GM12872 (cell line): ENCODE data around the gene SNPH.

ENCODE experiments used
- TF ChIP-seq, protein P1 (sequence below): IDR thresholded peaks from 3 replicates; pipeline ENCODE4 v1.5.1; 2011; ENCODE audit warnings: low read depth, mild to moderate bottlenecking, low read length, moderate library complexity; ENCODE audit not compliant: insufficient read depth

Gene SNPH

DNA sequence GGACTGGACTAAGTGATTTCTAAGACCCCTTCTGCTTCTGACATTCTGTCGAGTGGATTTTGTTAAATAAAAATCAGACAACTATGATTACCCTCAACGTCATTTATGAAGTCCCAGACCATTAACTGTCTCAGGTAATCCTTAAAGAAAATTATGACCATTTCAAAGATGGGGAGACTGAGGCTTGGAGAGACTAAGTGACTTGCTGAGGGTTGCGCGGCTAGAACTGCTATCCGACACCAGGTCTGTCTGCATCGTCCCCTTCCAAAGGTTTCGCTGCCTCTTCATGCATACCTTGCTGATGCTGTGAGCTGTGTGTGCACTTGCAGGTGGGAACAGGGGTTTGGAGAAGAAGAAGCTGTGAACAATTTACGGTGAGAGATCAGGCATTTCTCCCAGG is 3.1 kb downstream of the SNPH start:
- TF ChIP-seq, protein P1, sequence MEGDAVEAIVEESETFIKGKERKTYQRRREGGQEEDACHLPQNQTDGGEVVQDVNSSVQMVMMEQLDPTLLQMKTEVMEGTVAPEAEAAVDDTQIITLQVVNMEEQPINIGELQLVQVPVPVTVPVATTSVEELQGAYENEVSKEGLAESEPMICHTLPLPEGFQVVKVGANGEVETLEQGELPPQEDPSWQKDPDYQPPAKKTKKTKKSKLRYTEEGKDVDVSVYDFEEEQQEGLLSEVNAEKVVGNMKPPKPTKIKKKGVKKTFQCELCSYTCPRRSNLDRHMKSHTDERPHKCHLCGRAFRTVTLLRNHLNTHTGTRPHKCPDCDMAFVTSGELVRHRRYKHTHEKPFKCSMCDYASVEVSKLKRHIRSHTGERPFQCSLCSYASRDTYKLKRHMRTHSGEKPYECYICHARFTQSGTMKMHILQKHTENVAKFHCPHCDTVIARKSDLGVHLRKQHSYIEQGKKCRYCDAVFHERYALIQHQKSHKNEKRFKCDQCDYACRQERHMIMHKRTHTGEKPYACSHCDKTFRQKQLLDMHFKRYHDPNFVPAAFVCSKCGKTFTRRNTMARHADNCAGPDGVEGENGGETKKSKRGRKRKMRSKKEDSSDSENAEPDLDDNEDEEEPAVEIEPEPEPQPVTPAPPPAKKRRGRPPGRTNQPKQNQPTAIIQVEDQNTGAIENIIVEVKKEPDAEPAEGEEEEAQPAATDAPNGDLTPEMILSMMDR, result no peak

DNA sequence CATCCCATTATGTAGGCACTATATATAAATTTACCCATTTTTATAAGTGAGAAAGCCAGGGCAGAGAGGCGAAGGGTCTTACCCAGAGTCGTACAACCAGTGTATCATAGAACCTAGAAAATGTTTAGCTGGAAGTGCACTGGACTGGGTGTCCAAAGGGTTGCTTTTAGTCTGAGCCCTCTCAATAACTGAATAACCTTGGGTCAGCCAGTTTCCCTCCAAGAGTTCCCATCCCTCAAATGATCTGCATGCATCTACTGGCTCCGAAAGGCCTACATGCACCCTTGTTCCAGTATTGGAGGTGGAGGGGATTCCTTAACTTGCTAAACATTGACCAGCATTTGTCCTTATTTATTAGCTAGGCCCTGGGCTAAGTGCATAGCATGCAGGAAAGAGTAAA is 3.8 kb downstream of the SNPH start:
- TF ChIP-seq, protein P1, result no peak

DNA sequence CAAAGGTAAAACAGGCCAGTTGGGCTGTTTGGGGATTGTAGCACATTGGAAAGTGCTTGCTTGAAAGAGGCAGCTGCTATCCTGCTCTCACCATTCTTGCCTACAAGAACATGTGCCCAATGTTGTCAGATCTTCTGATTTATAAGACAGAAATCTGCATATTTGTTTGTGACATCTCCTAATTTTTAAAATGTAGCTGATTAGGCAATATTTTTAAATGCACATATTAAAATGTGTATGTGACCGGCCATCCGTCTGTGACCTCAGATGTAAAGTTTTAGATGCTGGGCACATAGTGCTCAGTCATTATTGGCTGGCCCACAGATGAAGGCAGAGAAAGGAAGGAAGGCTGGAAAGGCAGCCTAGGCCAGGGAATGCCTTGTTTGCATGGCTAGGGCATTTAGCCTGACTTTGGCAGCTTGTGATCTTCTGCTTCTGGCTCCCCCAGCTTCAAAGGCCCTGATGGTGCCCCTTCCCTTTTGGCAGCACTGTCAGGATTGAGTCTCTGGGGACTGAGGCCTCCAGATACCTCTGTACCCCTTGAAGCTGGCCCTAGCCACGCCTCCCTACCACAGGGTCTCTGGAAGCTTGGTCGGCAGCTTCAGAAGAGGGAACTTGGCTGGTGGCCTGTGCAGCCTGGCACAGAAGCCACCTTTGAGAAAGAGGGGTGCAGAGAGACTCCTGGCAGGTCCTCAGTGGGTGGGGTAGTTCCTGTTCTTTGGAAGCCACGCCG is 6.4 kb downstream of the SNPH start:
- TF ChIP-seq, protein P1, result no peak

DNA sequence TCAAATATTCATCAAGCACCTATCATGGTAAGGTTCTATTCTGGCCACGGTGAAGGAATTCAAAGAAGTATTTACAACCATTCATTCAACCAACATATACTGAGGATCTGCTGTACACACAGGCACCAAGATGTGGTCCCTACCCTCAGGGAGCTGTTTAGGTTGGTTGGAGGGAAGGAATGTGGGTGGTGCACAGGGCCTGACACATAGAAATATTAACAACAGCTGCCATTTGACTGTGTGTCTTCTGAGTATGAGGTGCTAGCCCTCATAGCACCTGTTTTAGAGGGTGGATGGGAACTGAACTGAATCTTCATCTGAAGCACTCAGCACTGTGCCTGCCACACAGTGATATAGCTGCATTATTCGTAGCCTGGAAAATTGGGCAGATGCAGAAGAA is 7.3 kb downstream of the SNPH start:
- TF ChIP-seq, protein P1, result no peak

DNA sequence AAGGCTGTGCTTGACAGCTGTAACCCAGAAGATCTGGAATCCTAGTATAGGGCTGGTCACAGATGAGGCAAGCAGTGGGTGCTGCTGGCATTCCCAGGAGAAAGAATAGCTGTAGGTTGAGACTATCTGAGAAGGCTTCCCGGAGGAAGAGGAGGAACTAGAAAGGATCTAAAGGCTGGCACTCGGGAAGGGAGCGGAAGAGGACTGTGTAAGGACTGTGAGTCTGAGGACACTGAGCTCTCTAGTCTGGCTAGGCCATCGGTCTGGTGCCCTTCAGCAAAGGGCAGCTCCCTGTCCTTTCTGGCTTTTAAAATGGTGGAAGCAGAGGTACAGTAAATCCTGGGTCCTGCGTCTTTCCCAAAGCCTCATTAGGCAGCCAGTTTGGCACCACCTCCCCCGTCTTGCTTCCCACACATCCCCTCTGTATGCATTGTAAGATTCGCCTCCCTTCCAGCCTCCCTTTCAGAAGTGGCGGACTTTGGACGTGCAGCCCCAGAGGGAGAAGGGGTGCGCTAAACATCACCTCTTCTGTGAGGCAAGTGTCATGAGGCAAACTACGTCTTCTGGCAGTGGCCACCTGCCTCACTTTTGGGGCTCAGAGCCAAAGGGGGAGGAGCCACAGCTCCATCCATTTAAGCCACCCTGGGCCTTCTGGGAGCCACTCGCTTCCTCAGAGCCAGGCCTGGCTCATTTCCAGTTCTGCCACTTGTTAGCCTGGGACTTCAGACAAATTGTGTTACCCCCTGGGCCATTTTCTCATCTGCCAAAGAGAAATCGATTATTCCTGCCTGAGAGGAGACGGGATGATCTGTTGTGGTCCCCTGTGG is 8.6 kb downstream of the SNPH start:
- TF ChIP-seq, protein P1, result no peak

DNA sequence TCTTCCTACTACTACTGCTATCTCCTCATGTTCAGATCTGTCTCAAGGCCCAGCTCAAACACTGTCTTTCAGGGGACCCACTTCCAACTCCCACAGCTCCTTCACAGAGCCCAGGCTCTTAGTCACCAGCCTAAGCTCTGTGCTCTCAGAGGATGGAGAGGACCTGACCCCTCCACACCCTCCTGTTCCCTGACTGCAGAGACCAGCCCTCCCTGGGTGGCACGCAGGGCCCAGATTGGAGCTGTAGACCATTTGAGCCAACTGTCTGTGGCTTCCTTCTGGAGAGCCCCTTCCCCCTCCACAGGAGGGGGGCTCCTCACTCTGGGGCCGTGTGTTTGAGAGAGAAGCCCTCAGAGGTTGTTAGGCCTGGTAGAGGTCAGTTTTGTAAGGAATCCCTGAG is 9.8 kb downstream of the SNPH start:
- TF ChIP-seq, protein P1, result no peak

DNA sequence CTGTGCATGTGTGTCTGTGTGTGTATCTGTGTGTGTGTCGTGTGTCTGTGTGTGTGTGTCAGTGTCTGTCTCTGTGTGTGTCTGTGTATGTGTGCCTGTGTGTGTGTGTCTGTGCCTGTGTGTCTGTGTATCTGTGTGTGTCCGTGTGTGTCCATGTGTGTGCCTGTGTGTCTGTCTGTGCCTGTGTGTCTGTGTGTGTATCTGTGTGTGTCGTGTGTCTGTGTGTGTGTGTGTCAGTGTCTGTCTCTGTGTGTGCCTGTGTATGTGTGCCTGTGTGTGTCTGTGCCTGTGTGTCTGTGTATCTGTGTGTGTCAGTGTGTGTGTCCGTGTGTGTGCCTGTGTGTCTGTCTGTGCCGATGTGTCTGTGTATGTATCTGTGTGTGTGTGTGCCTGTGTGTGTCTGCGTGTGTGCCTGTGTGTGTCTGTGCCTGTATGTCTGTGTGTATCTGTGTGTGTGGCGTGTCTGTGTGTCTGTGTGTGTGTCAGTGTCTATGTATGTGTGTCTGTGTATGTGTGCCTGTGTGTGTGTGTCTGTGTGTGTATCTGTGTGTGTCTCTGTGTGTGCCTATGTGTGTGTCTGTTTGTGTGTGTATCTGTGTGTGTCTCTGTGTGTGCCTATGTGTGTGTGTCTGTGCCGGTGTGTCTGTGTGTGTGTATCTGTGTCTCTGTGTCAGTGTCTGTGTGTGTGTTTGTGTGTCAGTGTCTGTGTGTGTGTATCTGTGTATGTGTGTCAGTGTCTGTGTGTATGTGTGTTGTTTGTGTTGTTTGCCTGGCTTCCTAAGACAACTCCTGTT is 11.6 kb downstream of the SNPH start:
- TF ChIP-seq, protein P1, result no peak
